PC-3 (cell line): ENCODE measurements around the gene CCDC197. TPM values are rescaled to one million over a fixed set of nuclear protein-coding genes. Genes with fewer than 3 reads are reported as not detected.

Experiments used
- ATAC-seq: fragments of 200-7000 bp; cut with Tn5 transposase; 2 replicates; pipeline ENCODE4 v1.9.1; 2020; ENCODE audit warnings: mild to moderate bottlenecking, moderate library complexity
- BruUV-seq: library from RNA; stranded (reverse); fragments of 400-500 nt; replicated peaks from 2 replicates; lab custom pipeline; 2021; lab: Mats Ljungman, UMichigan
- CTCF ChIA-PET: fragments of 300-600 bp; sonication (Branson Sonifier 250); formaldehyde crosslinking; loops from one replicate; lab custom pipeline; 2022; ENCODE audit warnings: antibody characterized with exemption; lab: Charles Lee
- POLR2A ChIA-PET: fragments of 300-600 bp; sonication (Branson Sonifier 250); formaldehyde crosslinking; loops from one replicate; lab custom pipeline; 2022; ENCODE audit warnings: antibody characterized with exemption; ENCODE audit not compliant: unreplicated experiment; lab: Charles Lee
- DNase-seq: peaks from one replicate; pipeline ENCODE4 v3.0.0-alpha.2; 2015
- H2AFZ ChIP-seq: fragments of 300-600 bp; sonication (generic); 2 replicates; pipeline ENCODE4 v1.6.0; 2016; ENCODE audit warnings: antibody characterized with exemption, low read length
- H3F3A ChIP-seq: fragments of 300-600 bp; sonication (generic); one replicate; pipeline ENCODE4 v1.6.0; 2017; ENCODE audit warnings: antibody characterized with exemption, low read length, control low read depth, mild to moderate bottlenecking; ENCODE audit not compliant: unreplicated experiment
- H3K27ac ChIP-seq: fragments of 300-600 bp; sonication (generic); 2 replicates; pipeline ENCODE4 v1.5.1; 2016; ENCODE audit warnings: mild to moderate bottlenecking, low read length
- H3K27me3 ChIP-seq: fragments of 300-600 bp; sonication (generic); 2 replicates; pipeline ENCODE4 v1.6.1; 2016; ENCODE audit warnings: low read length, mixed read lengths
- H3K36me3 ChIP-seq: fragments of 300-600 bp; sonication (generic); 2 replicates; pipeline ENCODE4 v1.6.1; 2016; ENCODE audit warnings: low read depth, mixed run types, low read length, mixed read lengths
- H3K4me1 ChIP-seq: fragments of 300-600 bp; sonication (generic); 2 replicates; pipeline ENCODE4 v1.5.1; 2016; ENCODE audit warnings: low read length; ENCODE audit not compliant: insufficient read depth
- H3K4me2 ChIP-seq: fragments of 300-600 bp; sonication (generic); 2 replicates; pipeline ENCODE4 v1.6.0; 2016; ENCODE audit warnings: low read length
- H3K4me3 ChIP-seq: fragments of 300-600 bp; sonication (generic); 2 replicates; pipeline ENCODE4 v1.5.1; 2016; ENCODE audit warnings: mild to moderate bottlenecking, low read length, mixed read lengths
- H3K79me2 ChIP-seq: fragments of 300-600 bp; sonication (generic); 2 replicates; pipeline ENCODE4 v1.6.1; 2017; ENCODE audit warnings: low read length, mixed read lengths
- H3K9ac ChIP-seq: fragments of 300-600 bp; sonication (generic); 2 replicates; pipeline ENCODE4 v1.6.0; 2016; ENCODE audit warnings: mild to moderate bottlenecking, low read length
- H3K9me2 ChIP-seq: fragments of 300-600 bp; sonication (generic); replicated peaks from 2 replicates; pipeline ENCODE4 v1.6.1; 2016; ENCODE audit warnings: mixed run types, low read length, mixed read lengths
- H3K9me3 ChIP-seq: fragments of 300-600 bp; sonication (generic); 2 replicates; pipeline ENCODE4 v1.6.1; 2016; ENCODE audit warnings: low read length, mixed read lengths
- H4K20me1 ChIP-seq: fragments of 300-600 bp; sonication (generic); 2 replicates; pipeline ENCODE4 v1.6.1; 2016; ENCODE audit warnings: low read length, mixed read lengths
- EZH2 ChIP-seq: fragments of 300-600 bp; sonication (generic); IDR thresholded peaks from one replicate; pipeline ENCODE4 v1.6.1; 2017; ENCODE audit warnings: antibody characterized with exemption, mild to moderate bottlenecking, low read length; ENCODE audit not compliant: unreplicated experiment
- EZH2phosphoT487 ChIP-seq: fragments of 300-600 bp; sonication (generic); IDR thresholded peaks from 2 replicates; pipeline ENCODE4 v1.6.1; 2018; ENCODE audit warnings: mild to moderate bottlenecking, antibody characterized with exemption, low read length, borderline replicate concordance
- intact Hi-C: fragments of 100-400 bp; cut with micrococcal nuclease; formaldehyde crosslinking; loops from 2 replicates; pipeline ENCODE4 v1.9.0; 2023
- total RNA-seq: library from RNA; depleted of rRNA; stranded (reverse); fragments of >200 nt; gene quantifications from 2 replicates; pipeline ENCODE4 v1.2.3, GENCODE V29; 2014
- TF ChIP-seq, protein P1 (sequence below): fragments of 300-600 bp; sonication (generic); conservative IDR thresholded peaks from 2 replicates; pipeline ENCODE4 v1.5.1; 2017; ENCODE audit warnings: antibody characterized with exemption, low read depth, mild to moderate bottlenecking, low read length

The CCDC197 gene
- total RNA-seq, 1 experiment from 2014 or later, result not detected

GRCh38 chr14:94043111-94043755 is 46.1 kb downstream of the CCDC197 start:
- intact Hi-C loops, result no loop called here
- ATAC-seq, result no peak; the same call in 1 of the 2 replicates
- Histone ChIP-seq H3K9ac (no peak overlapping the region), H3K36me3 (peaks cover 34% of the 10 kb centered on the region; the same call in 1 of the 2 replicates), H3K9me3 (no peaks in the 10 kb centered on the region), H3K27ac (no peak overlapping the region), H3K4me2 (no peak overlapping the region), H3K4me1 (no peaks in the 10 kb centered on the region), H4K20me1 (no peaks in the 10 kb centered on the region), H3K4me3 (no peak overlapping the region), H3K9me2 (no peaks in the 10 kb centered on the region), H3K79me2 (no peaks in the 10 kb centered on the region), H3K27me3 (no peaks in the 10 kb centered on the region), H2AFZ (no peak overlapping the region), H3F3A (no peaks in the 10 kb centered on the region)
- POLR2A ChIA-PET, result no interaction called here
- TF ChIP-seq, protein P1, sequence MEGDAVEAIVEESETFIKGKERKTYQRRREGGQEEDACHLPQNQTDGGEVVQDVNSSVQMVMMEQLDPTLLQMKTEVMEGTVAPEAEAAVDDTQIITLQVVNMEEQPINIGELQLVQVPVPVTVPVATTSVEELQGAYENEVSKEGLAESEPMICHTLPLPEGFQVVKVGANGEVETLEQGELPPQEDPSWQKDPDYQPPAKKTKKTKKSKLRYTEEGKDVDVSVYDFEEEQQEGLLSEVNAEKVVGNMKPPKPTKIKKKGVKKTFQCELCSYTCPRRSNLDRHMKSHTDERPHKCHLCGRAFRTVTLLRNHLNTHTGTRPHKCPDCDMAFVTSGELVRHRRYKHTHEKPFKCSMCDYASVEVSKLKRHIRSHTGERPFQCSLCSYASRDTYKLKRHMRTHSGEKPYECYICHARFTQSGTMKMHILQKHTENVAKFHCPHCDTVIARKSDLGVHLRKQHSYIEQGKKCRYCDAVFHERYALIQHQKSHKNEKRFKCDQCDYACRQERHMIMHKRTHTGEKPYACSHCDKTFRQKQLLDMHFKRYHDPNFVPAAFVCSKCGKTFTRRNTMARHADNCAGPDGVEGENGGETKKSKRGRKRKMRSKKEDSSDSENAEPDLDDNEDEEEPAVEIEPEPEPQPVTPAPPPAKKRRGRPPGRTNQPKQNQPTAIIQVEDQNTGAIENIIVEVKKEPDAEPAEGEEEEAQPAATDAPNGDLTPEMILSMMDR, result no peak
- TF ChIP-seq EZH2, result no peak
- no peak for TF ChIP-seq EZH2phosphoT487
- no TSS peak for BruUV-seq
- CTCF ChIA-PET, result no interaction called here
- DNase-seq, result no peak

GRCh38 chr14:94043756-94044475 is 46.8 kb downstream of the CCDC197 start:
- BruUV-seq, result no TSS peak
- ChIA-PET POLR2A (no interaction called here), CTCF (no interaction called here)
- peaks cover 38% of the 10 kb centered on the region; the same call in 1 of the 2 replicates for H3K36me3 ChIP-seq
- H3F3A ChIP-seq, result no peaks in the 10 kb centered on the region
- H3K9ac ChIP-seq, result no peak overlapping the region
- no peak overlapping the region for H2AFZ ChIP-seq
- H3K4me2 ChIP-seq, result no peak overlapping the region
- H3K27ac ChIP-seq, result no peak overlapping the region
- H3K27me3 ChIP-seq, result no peaks in the 10 kb centered on the region
- no peaks in the 10 kb centered on the region for H3K9me3 ChIP-seq
- no peak overlapping the region for H3K4me3 ChIP-seq
- intact Hi-C loops, result no loop called here
- ATAC-seq, result peak; percentile 11; the same call in 1 of the 2 replicates
- TF ChIP-seq EZH2phosphoT487 (no peak), EZH2 (no peak)
- TF ChIP-seq, protein P1, result no peak
- no peak for DNase-seq
- no peaks in the 10 kb centered on the region for H4K20me1 ChIP-seq
- H3K4me1 ChIP-seq, result no peaks in the 10 kb centered on the region
- no peaks in the 10 kb centered on the region for H3K79me2 ChIP-seq
- no peaks in the 10 kb centered on the region for H3K9me2 ChIP-seq
